ENCODE measurements around the gene OR2J2. TPM values are rescaled to one million over a fixed set of nuclear protein-coding genes. Genes with fewer than 3 reads are reported as not detected.

OR2J2 gene
- 0.46 TPM for total RNA-seq

DNA sequence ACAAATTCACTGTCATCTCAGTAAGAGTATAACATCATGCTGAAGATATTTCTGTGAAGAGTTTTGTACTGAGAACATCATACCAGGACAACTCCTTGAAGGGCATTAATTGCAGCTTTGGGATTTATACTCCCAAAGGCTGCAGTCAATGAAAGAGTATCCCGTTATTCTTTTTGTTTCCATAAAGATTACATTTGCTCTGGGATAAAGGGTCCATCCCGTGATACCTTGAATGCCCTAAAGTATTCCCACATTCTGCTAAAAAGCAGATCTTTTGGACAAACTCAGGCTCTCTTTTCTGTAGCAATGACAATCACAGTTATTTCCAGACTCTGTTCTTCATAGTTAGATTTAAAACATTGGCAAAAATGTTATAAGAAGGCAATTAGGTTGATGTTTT is at the start of gene OR2J2:
OR2J2 (plus strand) TSS at position 301 of the 400 bp plus-strand sequence. CDS start 2,729 bp downstream, outside the sequence.

Other genes with a start within 250 kb of the OR2J2 start
- gene TRIM27, start 246.9 kb upstream of the OR2J2 start, total RNA-seq = 69.7 TPM
- 5.8 TPM for gene ZNF311, start 165.6 kb upstream of the OR2J2 start, total RNA-seq
- gene OR2W1, start 125.7 kb upstream of the OR2J2 start, total RNA-seq = not detected
- not detected for gene OR2B3, start 83.6 kb upstream of the OR2J2 start, total RNA-seq
- gene OR2J1, start 71.4 kb upstream of the OR2J2 start, total RNA-seq = not detected
- not detected for gene OR2J3, start 62.8 kb upstream of the OR2J2 start, total RNA-seq
- gene OR14J1, start 130.8 kb downstream of the OR2J2 start, total RNA-seq = under 0.01 TPM
- gene OR5V1, start 198.0 kb downstream of the OR2J2 start, total RNA-seq = not detected
- gene OR12D3, start 204.4 kb downstream of the OR2J2 start, total RNA-seq = not detected
- gene OR12D2, start 224.7 kb downstream of the OR2J2 start, total RNA-seq = 0.23 TPM
- gene OR12D1, start 244.0 kb downstream of the OR2J2 start, total RNA-seq = not detected

Data from diencephalon (tissue), 1 donor.